ENCODE results near the gene LHFPL2. TPM values are rescaled to one million over a fixed set of nuclear protein-coding genes. Genes with fewer than 3 reads are reported as not detected.

The LHFPL2 gene
- total and polyA plus RNA-seq, 2 of the 4 experiments (the other 2 are of a cell fraction), result 6.5 to 11.3 TPM

DNA sequence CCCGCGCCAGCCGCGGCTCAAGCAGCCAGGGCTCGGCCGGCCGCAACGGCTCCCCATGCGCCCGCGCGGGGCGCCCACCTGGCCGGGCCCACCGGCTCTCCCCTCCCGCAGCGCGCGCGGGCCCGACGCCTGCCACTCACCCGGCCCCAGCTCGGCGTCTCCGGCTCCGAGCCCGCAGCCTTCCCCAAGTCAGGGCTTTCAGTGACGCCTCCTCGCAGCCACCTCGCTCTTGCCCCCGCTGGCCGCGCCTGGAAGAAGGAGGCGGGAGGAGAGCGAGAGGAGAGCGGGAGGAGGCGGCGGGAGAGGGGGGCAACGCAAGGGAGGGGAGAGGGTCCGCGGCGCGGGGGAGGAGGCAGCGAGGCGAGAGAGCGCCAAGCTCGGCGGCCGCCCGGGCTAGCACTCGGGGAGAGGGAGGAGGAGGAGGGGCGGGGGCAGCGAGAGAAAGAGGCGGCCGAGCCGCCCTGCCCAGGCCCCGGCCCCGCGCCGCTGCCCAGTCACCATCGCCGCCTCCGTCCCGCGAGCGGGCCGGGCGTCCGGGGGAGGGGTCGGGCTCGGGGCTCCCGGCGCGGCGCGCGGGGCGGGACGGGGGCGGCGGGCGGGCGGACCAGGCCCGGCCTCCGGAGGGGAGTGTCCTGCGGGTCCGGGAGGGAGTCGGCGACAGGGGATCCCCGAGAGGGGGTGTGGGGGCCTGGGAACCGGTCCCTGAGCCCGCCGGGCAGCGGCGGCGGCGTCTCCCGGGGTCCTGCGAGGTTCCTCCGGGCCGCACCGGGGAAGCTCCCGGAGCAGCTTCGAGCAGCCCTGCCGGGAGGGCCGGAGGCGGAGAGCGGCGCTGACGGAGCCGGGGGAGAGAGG, at the start of gene LHFPL2 (continued):
- TF ChIP-seq RAD21 (IDR thresholded peaks at IDR 0.05; ENCODE audit: low read length), result no peak
- TF ChIP-seq MAZ (IDR thresholded peaks at IDR 0.05; ENCODE audit: borderline replicate concordance, low read depth, low read length), result peak; percentile 69; the same call in 1 of the 2 replicates
- TF ChIP-seq SMC3 (IDR thresholded peaks at IDR 0.05; ENCODE audit: low read depth, low read length), result no peak
- no peak for TF ChIP-seq FOS (IDR thresholded peaks at IDR 0.05; ENCODE audit: low read depth, low read length)
- 0 out of 2 replicates have a peak, but pooled peaks have one; percentile 22 for TF ChIP-seq CHD1 (IDR thresholded peaks at IDR 0.05; ENCODE audit: low read depth, low read length)

DNA sequence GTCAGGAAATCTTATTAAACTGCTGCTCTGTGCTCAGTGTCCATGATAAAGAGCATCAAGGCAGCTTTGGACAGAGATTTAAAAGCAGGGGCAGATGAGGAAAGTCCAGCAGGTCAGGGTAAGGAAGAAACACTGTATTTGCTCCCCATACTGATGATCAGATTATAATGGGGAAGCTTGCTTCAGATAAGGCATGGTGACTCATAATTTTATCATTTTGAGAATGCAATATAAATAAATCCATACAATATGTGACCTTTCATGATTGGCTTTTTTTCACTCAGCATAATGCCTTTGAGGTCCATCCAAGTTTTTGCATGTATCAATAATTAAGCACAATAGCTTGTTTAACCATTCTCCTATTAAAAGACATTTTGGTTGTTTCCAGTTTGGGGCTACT, 48.1 kb upstream of the LHFPL2 start:
- no peak overlapping the region for H4K5ac ChIP-seq (ENCODE audit: low read depth, low read length)
- no peaks in the 10 kb centered on the region for H4K20me1 ChIP-seq (ENCODE audit: insufficient read depth, low read length)
- dilution Hi-C loops (cut with HindIII; ENCODE audit: low sequenced_read_pairs, unreplicated experiment), result no loop called here
- H3K4ac ChIP-seq (ENCODE audit: low read depth, low read length), result no peak overlapping the region
- no peaks in the 10 kb centered on the region; the same call in 1 of the 2 replicates for H3K9me3 ChIP-seq (ENCODE audit: control insufficient read depth, insufficient read depth, low read length)
- ChIA-PET POLR2A (ENCODE audit: unreplicated experiment) (no interaction called here), CTCF (no interaction called here)
- H3K23ac ChIP-seq (ENCODE audit: low read depth, low read length), result no peak overlapping the region
- H3K4me2 ChIP-seq (ENCODE audit: low read depth, low read length), result no peak overlapping the region
- no peak overlapping the region for H3K4me3 ChIP-seq (ENCODE audit: insufficient read depth, low read depth, low read length)
- no peak overlapping the region for H2AK9ac ChIP-seq (replicated peaks; ENCODE audit: low read depth, low read length, poor library complexity)
- H2BK15ac ChIP-seq (ENCODE audit: low read depth, low read length), result no peak overlapping the region
- no TSS peak for BruUV-seq (replicated peaks)
- H3K27me3 ChIP-seq (ENCODE audit: control insufficient read depth, insufficient read depth, low read length), result no peaks in the 10 kb centered on the region
- DNase-seq (no peak), ATAC-seq (ENCODE audit: low read depth) (no peak)
- no peak overlapping the region for H3K56ac ChIP-seq (ENCODE audit: extremely low read depth, insufficient read depth, low read length)
- H2BK20ac ChIP-seq (ENCODE audit: low read depth, low read length), result no peak overlapping the region
- H2AFZ ChIP-seq (replicated peaks; ENCODE audit: low read length, poor library complexity), result no peak overlapping the region
- peaks cover 10% of the 10 kb centered on the region for H3K4me1 ChIP-seq (ENCODE audit: control insufficient read depth, insufficient read depth, low read length)
- no peaks in the 10 kb centered on the region for H3K79me1 ChIP-seq (ENCODE audit: low read depth in 1 of 2, low read length in 2 of 2)
- no peak overlapping the region for H3K18ac ChIP-seq (ENCODE audit: low read depth, low read length)
- H3K36me3 ChIP-seq (ENCODE audit: control insufficient read depth, insufficient read depth, low read length), result no peaks in the 10 kb centered on the region
- in situ Hi-C loops (cut with MboI; ENCODE audit: low sequenced_read_pairs), result no loop called here
- no peak overlapping the region for H2BK5ac ChIP-seq (ENCODE audit: low read depth, low read length, poor library complexity, severe bottlenecking)
- intact Hi-C loops (cut with micrococcal nuclease), result no loop called here
- H4K91ac ChIP-seq (ENCODE audit: insufficient read depth, low read depth, low read length), result no peak overlapping the region
- no peak overlapping the region for H3K9ac ChIP-seq (ENCODE audit: low read depth, low read length)
- no peak overlapping the region for H2BK120ac ChIP-seq (ENCODE audit: low read depth, low read length)
- peaks cover 9% of the 10 kb centered on the region; the same call in 1 of the 2 replicates for H3K9me1 ChIP-seq (ENCODE audit: insufficient read depth, low read length)
- H4K8ac ChIP-seq (ENCODE audit: low read depth in 2 of 2, low read length in 2 of 2), result no peak overlapping the region
- no peak overlapping the region; the same call in 1 of the 2 replicates for H2AK5ac ChIP-seq (ENCODE audit: low read depth, low read length)
- H3K14ac ChIP-seq (replicated peaks; ENCODE audit: low read depth, low read length), result 0 out of 2 replicates have a peak overlapping the region, but pooled peaks have one; percentile 68
- no peak overlapping the region for H3K27ac ChIP-seq (ENCODE audit: insufficient read depth, low read length)
- TF ChIP-seq SMC3 (IDR thresholded peaks at IDR 0.05; ENCODE audit: low read depth, low read length), result no peak
- no peak for TF ChIP-seq RFX5 (IDR thresholded peaks at IDR 0.05; ENCODE audit: low read depth, low read length)
- TF ChIP-seq POLR2A (IDR thresholded peaks at IDR 0.05; ENCODE audit: low read depth, low read length), result no peak
- no peak for TF ChIP-seq NFE2L2 (IDR thresholded peaks at IDR 0.05; ENCODE audit: low read depth, low read length)
- no peak for TF ChIP-seq MAZ (IDR thresholded peaks at IDR 0.05; ENCODE audit: borderline replicate concordance, low read depth, low read length)
- TF ChIP-seq CHD1 (IDR thresholded peaks at IDR 0.05; ENCODE audit: low read depth, low read length), result no peak
- TF ChIP-seq BHLHE40 (IDR thresholded peaks at IDR 0.05; ENCODE audit: low read depth, low read length), result no peak
- no peak for TF ChIP-seq RAD21 (IDR thresholded peaks at IDR 0.05; ENCODE audit: low read length)
- TF ChIP-seq, protein P1, sequence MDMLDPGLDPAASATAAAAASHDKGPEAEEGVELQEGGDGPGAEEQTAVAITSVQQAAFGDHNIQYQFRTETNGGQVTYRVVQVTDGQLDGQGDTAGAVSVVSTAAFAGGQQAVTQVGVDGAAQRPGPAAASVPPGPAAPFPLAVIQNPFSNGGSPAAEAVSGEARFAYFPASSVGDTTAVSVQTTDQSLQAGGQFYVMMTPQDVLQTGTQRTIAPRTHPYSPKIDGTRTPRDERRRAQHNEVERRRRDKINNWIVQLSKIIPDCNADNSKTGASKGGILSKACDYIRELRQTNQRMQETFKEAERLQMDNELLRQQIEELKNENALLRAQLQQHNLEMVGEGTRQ (IDR thresholded peaks at IDR 0.05; ENCODE audit: low read depth, low read length), result no peak
- no peak for TF ChIP-seq MXI1 (IDR thresholded peaks at IDR 0.05; ENCODE audit: borderline replicate concordance, low read depth, low read length)
- TF ChIP-seq, protein P2, sequence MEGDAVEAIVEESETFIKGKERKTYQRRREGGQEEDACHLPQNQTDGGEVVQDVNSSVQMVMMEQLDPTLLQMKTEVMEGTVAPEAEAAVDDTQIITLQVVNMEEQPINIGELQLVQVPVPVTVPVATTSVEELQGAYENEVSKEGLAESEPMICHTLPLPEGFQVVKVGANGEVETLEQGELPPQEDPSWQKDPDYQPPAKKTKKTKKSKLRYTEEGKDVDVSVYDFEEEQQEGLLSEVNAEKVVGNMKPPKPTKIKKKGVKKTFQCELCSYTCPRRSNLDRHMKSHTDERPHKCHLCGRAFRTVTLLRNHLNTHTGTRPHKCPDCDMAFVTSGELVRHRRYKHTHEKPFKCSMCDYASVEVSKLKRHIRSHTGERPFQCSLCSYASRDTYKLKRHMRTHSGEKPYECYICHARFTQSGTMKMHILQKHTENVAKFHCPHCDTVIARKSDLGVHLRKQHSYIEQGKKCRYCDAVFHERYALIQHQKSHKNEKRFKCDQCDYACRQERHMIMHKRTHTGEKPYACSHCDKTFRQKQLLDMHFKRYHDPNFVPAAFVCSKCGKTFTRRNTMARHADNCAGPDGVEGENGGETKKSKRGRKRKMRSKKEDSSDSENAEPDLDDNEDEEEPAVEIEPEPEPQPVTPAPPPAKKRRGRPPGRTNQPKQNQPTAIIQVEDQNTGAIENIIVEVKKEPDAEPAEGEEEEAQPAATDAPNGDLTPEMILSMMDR (conservative IDR thresholded peaks at IDR 0.05; ENCODE audit: low read depth, low read length), result no peak
- TF ChIP-seq RCOR1 (IDR thresholded peaks at IDR 0.05; ENCODE audit: insufficient replicate concordance, low read length), result no peak
- no peak for TF ChIP-seq CEBPB (IDR thresholded peaks at IDR 0.05; ENCODE audit: low read depth, low read length)

Data from IMR-90 (cell line).